Hippocampal formation (tissue), 2 donors: Measurements from ENCODE around the gene RPS6KA4.
"Not testable (repeated sequence)": the region's sequence is repeated elsewhere in the genome, so short reads cannot be mapped to it uniquely, and the experiment has no call there.

ENCODE experiments used
- DNase-seq, 2 donors: peaks; one replicate each; lab custom pipeline; 2025; lab: John Stamatoyannopoulos, UW

Gene RPS6KA4

GRCh38 chr11:64358907-64359711, at the start of gene RPS6KA4:
Gene RPS6KA4, plus strand, starts transcription at chr11:64359162. Its CDS starts 74 bp downstream, at chr11:64359236.
- DNase-seq = peak; percentile 47 to 54

GRCh38 chr11:64312947-64313346, 46.0 kb upstream of the RPS6KA4 start:
- DNase-seq = no peak

GRCh38 chr11:64313491-64314145, 45.3 kb upstream of the RPS6KA4 start:
- DNase-seq = no peak

- no peak for DNase-seq
These were observed 44.7 kb upstream of the RPS6KA4 start for GRCh38 chr11:64314146-64314804.

GRCh38 chr11:64314805-64315561, 44.0 kb upstream of the RPS6KA4 start:
- no peak for DNase-seq

DNA sequence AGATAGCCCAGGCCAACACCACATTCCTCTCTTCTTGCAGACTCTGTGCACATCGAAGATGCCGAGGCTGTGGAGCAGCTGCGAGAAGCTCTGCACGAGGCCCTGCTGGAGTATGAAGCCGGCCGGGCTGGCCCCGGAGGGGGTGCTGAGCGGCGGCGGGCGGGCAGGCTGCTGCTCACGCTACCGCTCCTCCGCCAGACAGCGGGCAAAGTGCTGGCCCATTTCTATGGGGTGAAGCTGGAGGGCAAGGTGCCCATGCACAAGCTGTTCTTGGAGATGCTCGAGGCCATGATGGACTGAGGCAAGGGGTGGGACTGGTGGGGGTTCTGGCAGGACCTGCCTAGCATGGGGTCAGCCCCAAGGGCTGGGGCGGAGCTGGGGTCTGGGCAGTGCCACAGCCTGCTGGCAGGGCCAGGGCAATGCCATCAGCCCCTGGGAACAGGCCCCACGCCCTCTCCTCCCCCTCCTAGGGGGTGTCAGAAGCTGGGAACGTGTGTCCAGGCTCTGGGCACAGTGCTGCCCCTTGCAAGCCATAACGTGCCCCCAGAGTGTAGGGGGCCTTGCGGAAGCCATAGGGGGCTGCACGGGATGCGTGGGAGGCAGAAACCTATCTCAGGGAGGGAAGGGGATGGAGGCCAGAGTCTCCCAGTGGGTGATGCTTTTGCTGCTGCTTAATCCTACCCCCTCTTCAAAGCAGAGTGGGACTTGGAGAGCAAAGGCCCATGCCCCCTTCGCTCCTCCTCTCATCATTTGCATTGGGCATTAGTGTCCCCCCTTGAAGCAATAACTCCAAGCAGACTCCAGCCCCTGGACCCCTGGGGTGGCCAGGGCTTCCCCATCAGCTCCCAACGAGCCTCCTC, 43.1 kb upstream of the RPS6KA4 start:
- not testable (repeated sequence) for DNase-seq

DNA sequence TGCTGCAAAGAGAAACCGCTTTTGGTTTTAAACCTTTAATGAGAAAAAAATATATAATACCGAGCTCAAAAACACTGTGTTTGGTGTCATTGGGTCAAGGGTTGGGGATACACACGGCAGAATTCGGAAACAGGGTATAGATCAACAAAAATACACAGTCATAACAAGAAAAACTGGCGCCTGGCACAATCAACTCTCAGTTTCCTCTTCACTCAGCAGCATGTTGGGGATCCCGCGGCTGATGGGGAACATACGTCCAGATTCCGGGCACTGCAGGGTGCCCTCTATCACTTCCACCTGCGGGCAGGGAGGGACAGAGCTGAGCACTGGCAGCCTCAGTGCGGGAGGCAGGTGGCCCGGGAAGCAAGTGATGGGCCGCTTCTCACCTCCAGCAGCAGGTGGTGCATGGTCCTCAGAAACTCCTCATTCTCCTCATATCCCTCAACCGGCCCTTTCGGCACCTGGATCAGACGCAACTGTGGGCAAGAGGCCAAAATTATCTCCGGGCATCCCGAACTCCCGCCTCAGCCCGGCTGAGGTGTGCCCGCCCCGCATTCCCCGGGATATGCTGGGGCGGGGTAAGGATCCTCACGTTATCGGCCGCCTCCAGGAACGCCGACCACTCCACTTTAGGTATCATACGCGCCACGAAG, 42.2 kb upstream of the RPS6KA4 start:
- no peak for DNase-seq

GRCh38 chr11:64317325-64317960, 41.5 kb upstream of the RPS6KA4 start, which contains the start of gene TRMT112:
Gene TRMT112, minus strand, starts transcription at chr11:64317559. Its CDS starts 33 bp downstream, at chr11:64317526.
- peak; percentile 91 to 95 for DNase-seq

GRCh38 chr11:64317961-64318765, 40.8 kb upstream of the RPS6KA4 start, which contains the start of gene PRDX5:
Gene PRDX5, plus strand, starts transcription at chr11:64318121. Its CDS starts 95 bp downstream, at chr11:64318216.
- peak; percentile 98 for DNase-seq

DNA sequence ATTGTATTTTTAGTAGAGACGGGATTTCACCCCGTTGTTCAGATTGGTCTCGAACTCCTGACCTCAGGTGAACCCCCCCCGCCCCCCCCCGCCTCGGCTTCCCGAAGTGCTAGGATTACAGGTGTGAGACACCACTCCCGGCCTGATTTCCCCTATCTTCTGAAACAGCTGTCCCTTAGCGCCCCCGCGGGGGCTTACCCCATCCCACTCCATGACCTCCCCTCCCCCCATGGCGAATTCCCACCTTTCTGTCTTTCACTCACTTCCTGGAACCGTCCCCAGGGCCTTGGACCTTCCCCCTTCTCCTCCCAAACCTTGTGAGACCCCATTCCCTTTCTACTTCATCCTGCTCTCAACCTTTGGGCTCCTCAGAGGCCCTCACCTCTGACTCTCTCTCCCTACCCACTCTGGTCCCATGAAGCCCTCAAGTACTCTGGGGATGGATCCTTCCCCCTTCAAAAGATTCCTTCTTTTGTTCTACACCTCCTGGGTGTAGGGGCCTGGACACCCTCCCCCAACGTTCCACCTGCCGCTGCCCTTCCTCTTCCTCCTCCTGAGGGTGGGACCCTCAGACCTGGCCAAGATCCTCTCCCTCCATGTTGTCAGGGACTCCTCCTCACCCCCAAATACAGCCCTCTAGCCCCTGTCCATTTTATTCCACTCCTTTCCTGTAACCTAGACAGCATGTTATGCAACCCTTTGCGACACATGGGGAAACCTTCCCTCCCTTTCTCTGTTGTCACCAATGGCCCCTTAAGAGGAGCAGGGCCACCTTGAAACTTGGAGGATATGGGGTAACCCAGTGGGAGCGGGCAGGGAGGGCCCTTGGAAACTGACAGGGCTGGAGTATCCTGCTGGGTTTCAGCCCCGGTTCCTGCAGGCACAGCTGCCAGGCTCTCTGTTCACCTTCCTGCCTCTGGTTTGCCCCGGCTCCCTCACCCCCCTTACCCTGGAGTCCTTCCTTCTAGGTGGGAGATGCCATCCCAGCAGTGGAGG, 39.9 kb upstream of the RPS6KA4 start:
- DNase-seq = no peak

GRCh38 chr11:64320556-64320955, 38.4 kb upstream of the RPS6KA4 start:
- no peak for DNase-seq

GRCh38 chr11:64321026-64321425, 37.9 kb upstream of the RPS6KA4 start:
- no peak for DNase-seq

GRCh38 chr11:64321533-64321932, 37.4 kb upstream of the RPS6KA4 start:
- DNase-seq = no peak

DNA sequence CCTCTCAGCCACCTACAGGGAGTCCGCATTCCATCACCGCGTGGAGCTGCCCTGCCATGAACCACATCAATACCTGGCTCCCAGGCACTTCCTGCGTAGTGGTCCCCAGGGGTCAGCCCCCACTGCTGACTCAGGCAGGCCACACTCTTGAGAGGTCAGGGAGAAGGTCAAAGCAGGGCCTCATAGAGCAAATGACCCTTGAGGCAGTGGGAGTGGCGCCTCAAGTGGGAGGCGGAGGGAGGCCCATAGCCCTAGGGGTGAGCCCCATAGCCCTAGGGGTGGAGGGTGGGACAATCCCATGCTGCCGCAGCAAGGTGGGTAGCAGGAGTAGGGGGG, 36.1 kb upstream of the RPS6KA4 start:
- DNase-seq = no peak

GRCh38 chr11:64323373-64323772, 35.6 kb upstream of the RPS6KA4 start:
- no peak for DNase-seq

- DNase-seq = not testable (repeated sequence)
These were observed 35.0 kb upstream of the RPS6KA4 start for GRCh38 chr11:64323984-64324383.

GRCh38 chr11:64324692-64325469, 34.1 kb upstream of the RPS6KA4 start:
- DNase-seq = no peak
